GM03348 (cell line): Measurements from ENCODE around the gene NUTM2A.
"Not testable (repeated sequence)": the region's sequence is repeated elsewhere in the genome, so short reads cannot be mapped to it uniquely, and the experiment has no call there.

Experiments
- DNase-seq: peaks from one replicate; pipeline ENCODE4 v3.0.0; 2012; ENCODE audit warnings: low spot score

NUTM2A gene

GRCh38 chr10:87225148-87225547 is at the start of gene NUTM2A:
NUTM2A (plus strand) TSS chr10:87225448; CDS start chr10:87225831, 383 bp downstream.
- DNase-seq: not testable (repeated sequence)

- DNase-seq: not testable (repeated sequence)
Observed at GRCh38 chr10:87177587-87177986, 47.7 kb upstream of the NUTM2A start.

- DNase-seq: not testable (repeated sequence)
Observed at GRCh38 chr10:87184421-87184820, 40.8 kb upstream of the NUTM2A start.

- not testable (repeated sequence) for DNase-seq
Observed at GRCh38 chr10:87186016-87186415, 39.2 kb upstream of the NUTM2A start.

- not testable (repeated sequence) for DNase-seq
Observed at GRCh38 chr10:87187573-87187972, 37.7 kb upstream of the NUTM2A start.

- DNase-seq: not testable (repeated sequence)
Observed at GRCh38 chr10:87191841-87192240, 33.4 kb upstream of the NUTM2A start.

GRCh38 chr10:87200924-87201323 is 24.3 kb upstream of the NUTM2A start:
- DNase-seq: peak; percentile 31

GRCh38 chr10:87204801-87205200 is 20.4 kb upstream of the NUTM2A start:
- not testable (repeated sequence) for DNase-seq

GRCh38 chr10:87206922-87207321 is 18.3 kb upstream of the NUTM2A start:
- DNase-seq: not testable (repeated sequence)

GRCh38 chr10:87210309-87210708 is 14.9 kb upstream of the NUTM2A start:
- DNase-seq: not testable (repeated sequence)

- peak; percentile 37 for DNase-seq
Observed at GRCh38 chr10:87211848-87212247, 13.4 kb upstream of the NUTM2A start.

GRCh38 chr10:87213150-87213765 is 12.0 kb upstream of the NUTM2A start:
- DNase-seq: not testable (repeated sequence)

- DNase-seq: not testable (repeated sequence)
Observed at GRCh38 chr10:87213806-87214205, 11.4 kb upstream of the NUTM2A start.

- DNase-seq: not testable (repeated sequence)
Observed at GRCh38 chr10:87216120-87216519, 9.1 kb upstream of the NUTM2A start.

GRCh38 chr10:87219370-87219769 is 5.9 kb upstream of the NUTM2A start:
- DNase-seq: not testable (repeated sequence)

GRCh38 chr10:87222789-87223188 is 2.5 kb upstream of the NUTM2A start:
- not testable (repeated sequence) for DNase-seq

- DNase-seq: not testable (repeated sequence)
Observed at GRCh38 chr10:87228247-87228646, 3.0 kb downstream of the NUTM2A start.

GRCh38 chr10:87229211-87229610 is 4.0 kb downstream of the NUTM2A start:
- DNase-seq: not testable (repeated sequence)

GRCh38 chr10:87234854-87235253 is 9.6 kb downstream of the NUTM2A start:
- not testable (repeated sequence) for DNase-seq

GRCh38 chr10:87237244-87237643 is 12.0 kb downstream of the NUTM2A start:
- DNase-seq: not testable (repeated sequence)

- not testable (repeated sequence) for DNase-seq
Observed at GRCh38 chr10:87239346-87239808, 14.1 kb downstream of the NUTM2A start.

- DNase-seq: not testable (repeated sequence)
Observed at GRCh38 chr10:87242192-87242591, 16.9 kb downstream of the NUTM2A start.

GRCh38 chr10:87247335-87247734 is 22.1 kb downstream of the NUTM2A start:
- DNase-seq: not testable (repeated sequence)

- DNase-seq: not testable (repeated sequence)
Observed at GRCh38 chr10:87248818-87249353, 23.6 kb downstream of the NUTM2A start.
